Measurements from ENCODE around the gene MXI1.
A peak's percentile ranks its signal among the peaks of the same experiment; 100 is the strongest.

The MXI1 gene

DNA sequence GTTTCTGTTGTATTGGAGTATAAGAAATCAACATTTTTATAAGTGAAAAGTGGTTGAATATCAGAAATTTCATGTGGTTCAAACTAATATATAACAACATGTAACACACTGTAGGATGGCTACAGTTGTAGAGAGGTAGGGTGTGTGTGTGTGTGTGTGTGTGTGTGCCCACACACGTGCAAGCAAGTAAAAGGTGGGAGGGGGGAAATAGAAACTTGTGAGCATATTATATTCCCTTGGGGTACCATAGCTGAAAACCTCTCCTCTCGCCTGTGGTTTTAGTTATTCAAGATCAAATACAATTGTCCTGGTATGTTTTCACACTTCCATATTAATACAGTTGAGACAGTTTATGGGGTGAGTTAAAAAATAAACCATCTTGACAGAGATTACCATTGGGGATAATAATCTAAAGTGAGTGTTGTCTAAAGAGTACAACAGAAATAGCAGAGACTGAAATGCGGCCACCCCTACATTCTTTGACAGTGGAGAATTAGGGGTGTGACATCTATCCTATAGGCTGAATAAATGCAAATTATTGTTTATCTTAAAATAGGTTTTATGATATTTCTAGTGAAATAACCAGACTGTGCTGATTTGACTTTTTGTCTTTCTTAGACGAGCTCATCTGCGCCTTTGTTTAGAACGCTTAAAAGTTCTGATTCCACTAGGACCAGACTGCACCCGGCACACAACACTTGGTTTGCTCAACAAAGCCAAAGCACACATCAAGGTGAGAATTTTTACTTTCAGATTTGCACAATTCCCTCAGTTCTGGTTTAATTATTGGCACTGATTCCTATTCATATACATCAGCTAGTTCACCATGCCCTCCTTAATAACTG, 71.4 kb downstream of the MXI1 start:
- no peak for DNase-seq

DNA sequence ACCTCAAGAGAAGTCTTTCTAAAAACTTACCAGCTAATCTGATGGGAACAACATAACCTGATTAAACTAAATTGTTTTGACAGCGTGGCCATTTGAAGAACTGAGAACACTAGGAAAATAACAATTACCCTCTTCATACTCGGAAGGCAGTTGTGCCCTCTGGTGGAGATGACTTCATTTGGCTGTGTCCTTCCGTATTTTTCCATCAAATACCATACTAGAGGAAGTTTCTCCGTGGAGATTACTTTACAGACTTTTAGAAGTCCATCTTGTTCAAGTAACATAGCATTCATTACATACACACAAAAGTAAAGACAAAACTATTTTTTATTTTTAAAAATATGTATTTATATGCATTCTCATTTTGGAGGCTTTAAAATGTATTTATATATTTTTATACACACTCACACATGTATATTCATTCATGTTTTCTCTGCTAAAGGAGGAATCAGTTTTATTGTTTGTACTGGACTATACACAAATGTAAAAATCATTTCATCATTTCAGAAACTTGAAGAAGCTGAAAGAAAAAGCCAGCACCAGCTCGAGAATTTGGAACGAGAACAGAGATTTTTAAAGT, 72.1 kb downstream of the MXI1 start:
- no peak for DNase-seq

DNA sequence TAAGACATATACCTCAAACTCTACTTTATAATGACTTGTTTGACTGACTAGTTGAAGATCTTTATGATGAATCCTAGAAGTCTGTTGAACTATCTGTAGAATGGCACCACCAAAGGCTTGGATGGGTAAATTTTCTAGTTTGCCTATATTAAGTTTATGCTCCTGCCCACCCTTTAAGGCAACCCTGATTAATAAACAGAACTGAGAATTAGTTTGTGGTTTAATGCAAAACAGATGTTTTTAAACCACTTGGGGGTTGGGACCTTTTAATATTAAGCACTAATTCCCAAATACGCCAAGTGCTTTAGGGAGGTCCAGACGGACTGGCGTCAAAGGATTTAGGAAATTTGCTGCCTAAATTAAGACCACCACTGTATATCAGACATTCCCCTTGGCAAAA, 76.9 kb downstream of the MXI1 start:
- DNase-seq = no peak

DNA sequence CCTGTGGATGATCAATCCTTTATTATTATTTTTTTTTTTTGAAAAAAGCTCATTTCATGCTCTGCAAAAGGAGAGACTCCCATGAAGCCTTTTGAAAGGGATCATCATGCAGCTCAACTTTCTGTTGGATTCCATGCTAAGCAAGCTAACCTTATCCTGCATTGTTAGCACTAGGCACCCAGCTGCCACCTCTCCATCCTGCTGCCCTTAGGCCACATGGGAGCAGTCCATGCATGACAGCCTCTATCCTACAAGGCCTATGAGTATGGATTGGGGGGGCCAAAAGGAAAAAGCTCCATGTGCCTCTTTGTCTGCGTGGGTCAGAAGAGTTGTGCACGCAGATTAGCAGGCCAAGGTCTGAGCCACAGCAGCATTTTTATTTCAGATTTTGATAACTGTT, 78.1 kb downstream of the MXI1 start:
- no peak for DNase-seq

DNA sequence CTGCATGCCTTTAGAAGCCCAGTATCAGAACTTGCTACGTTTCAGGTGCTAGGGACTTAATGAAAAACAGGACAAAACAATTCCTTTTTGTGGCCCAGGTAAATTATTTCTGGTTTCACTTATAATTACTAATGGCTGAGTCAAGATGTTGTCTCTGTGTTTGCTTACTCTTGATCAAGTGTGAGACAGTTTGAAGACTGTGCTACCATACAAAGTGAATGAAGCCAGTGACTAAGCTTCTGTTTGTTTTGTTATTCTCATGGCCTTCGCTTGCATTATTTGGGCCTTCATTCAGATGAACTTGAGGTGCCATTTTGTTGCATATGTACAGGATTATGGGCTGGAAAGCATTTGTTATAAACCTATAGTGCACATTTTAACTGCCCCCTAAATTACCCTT, 79.4 kb downstream of the MXI1 start:
- no peak for DNase-seq

DNA sequence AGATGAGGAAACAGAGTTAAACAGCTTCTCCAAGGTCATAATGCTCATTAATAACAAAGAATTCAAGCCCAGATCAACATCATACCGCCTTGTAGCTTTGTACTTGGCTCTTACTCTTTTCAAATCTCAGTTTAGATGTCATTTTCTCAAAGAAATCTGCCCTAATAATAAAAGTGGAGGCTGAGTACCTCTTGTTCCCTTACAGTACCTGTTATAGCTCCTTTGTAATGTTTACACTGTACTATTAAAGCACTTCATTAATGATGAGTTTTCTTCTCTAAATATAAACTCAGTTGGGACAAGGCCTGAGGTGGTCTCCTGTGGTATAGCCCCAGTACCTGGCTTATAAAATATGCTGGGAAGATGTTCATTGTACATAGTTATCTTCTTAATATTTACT, 89.6 kb downstream of the MXI1 start:
- no peak for DNase-seq

DNA sequence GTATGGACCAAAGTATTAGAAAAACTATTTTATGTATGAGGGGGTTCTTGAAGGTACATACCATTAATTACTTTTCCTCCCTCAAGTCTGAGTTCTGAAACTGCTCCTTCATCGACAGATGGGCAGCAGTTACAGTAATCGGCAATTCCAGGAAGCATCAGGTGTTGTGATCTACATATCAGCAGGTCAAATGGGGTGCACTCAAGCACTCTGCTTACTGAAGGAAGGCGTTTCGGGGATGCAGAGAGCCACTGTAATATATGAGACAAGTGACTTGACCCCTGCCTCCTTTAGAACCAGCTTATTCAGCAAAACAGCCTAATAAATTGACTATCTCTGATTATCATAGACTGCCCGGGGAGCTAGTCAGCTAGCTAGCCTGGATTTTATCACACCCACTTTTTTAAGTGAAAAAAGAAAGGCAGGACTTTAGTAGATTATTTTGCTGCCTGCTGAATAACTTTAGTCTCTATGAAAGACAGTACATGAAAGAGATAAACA, 93.1 kb downstream of the MXI1 start:
- no peak for DNase-seq

DNA sequence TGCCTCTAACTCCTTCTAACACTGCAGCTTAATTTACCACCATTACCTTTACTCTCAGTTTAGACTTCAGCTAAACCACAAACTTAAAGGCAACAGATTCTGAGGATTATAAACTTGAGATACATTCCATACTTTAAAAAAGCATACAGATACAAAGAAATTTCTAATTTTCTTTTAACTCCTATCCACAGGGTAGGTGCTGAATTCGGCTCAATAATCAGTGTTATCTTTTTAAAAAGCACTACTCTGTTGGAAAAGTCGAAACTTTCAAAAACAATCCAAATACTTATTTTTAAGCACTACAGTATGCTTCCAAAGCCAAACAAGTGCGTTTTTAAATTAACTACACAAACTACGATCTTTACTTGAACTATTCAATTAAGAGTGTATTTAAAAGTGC, 96.3 kb downstream of the MXI1 start:
- no peak for DNase-seq

DNA sequence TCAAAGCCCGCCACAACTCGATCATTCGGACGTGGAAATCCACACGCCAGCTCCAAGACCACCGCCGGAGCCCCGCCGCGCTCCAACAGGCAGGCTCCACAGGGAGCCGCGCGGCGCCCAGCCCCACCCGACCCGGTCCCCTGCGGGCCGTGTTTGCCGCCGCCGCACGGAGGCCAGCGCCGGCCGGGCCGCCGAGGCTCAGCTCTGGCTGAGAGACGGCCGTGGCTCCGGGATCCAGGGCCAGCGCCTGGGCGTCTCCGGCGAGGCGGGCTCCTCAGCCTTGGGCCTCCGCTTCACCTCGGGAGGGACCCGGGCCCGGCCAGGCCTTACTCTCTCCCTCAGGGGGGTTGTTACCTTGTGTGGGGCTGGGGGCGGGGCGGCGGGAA, 97.0 kb downstream of the MXI1 start:
- DNase-seq = no peak

DNA sequence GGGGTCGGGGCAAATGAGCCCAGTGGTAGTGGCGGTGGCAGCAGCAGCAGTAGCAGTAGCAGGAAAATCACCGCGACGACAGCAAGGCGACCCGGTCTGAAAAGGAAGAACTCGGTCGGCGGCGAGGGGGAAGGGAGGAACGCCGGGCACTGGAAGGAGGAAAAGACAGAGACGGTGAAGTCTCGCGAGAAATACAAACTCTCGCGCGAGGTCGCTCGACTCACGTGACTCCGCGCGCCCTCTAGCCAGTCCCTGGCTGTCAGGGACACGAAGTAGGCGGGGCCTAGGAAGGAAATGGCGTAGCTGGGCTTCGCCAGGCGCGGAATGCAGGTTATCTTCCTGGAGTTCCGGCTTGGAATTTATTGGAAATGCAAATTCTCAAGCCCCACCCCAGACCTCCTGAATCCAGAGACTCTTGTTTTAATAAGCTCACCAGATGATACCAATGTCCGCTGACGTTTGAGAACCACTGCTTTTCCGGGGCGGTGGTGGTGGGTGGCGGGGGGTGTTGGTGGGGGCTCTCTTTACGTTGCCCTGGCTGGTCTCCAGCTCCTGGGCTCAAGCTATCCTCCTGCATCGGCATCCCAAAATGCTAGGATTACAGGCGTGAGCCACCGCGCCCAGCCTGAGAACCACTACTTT, 97.5 kb downstream of the MXI1 start, which contains the start of gene SMNDC1:
Gene SMNDC1, minus strand, starts transcription at position 141 of the 642 bp plus-strand sequence. CDS start 1,333 bp downstream, outside the sequence.
- peak; percentile 91 for DNase-seq

DNA sequence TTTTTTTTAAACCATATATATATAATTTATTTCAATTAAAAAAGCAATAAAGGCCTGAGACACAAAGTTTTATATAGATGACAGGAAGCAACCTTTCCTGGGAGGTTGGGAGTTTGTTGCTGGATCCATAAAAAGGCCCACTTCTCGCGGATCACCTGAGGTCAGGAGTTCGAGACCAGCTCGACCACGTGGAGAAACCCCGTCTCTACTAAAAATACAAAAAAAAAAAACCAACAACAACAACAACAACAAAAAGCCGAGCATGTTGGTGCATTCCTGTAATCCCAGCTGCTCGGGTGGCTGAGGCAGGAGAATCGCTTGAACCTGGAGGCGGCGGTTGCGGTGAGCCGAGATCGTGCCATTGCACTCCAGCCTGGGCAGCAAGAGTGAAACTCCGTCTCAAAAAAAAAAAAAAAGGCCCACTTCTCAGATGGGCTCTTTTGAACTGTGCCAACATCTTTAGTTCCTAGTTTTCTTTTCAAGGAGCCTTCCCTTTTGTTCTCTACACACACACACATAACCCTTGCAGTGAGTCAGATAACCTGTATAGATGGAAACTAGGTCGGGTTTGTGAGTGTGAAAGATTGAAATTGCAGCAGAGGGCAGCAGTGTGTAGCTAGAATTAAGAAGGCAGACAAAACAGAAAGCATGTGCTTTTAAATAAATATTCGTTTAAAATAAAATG, 98.5 kb downstream of the MXI1 start:
- DNase-seq = peak; percentile 2

DNA sequence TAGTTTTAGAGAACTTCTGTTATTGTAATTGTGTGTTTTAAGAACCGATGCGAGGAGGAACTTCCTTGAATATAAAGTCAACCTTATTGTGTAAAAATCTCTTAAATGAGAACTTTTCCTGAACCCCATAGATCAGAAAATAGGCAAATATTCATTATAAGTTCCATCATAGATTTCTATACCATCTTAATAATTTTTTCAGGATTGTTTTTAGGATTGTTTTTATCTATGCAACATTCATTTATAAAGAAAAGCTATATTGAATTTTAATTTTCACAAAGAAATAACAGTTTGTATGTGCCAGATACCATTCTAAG, 99.0 kb downstream of the MXI1 start:
- no peak for DNase-seq

DNA sequence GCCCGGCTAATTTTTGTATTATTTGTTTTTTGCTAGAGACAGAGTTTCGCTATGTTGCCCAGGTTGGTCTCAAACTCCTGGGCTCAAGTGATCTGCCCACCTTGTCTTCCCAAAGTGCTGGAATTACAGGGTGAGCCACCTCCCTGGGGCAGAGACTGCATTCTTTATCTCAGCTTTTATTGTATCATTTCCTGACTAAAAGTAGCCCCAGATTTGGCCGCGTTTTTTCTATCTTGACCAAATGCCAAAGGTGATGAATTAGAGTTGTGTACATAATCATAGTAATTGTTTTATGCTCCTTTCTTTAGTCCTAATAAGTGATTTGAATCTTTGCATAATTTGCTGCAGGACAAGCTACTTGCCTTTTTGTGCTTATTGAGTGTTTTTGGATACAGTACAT, 100.4 kb downstream of the MXI1 start:
- DNase-seq = no peak

DNA sequence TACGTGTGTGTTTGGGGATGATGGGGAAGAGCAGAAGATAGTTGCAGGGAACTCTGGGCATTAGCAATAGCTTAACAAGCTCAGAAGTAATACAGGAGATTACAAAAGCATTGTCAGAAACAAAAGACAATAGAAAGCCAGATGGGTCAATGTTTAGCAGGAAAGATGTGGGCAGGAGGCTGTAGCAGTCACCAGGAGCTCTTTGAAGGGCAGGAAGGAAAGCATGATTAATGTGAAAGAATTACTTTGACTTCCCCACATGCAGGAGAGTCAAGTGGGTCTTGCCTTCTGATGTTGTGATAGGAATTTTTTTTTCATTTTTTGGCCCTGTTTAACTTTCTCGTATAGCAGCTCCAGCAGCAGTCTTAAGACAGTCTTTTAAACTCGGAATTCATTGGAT, 103.3 kb downstream of the MXI1 start:
- no peak for DNase-seq

DNA sequence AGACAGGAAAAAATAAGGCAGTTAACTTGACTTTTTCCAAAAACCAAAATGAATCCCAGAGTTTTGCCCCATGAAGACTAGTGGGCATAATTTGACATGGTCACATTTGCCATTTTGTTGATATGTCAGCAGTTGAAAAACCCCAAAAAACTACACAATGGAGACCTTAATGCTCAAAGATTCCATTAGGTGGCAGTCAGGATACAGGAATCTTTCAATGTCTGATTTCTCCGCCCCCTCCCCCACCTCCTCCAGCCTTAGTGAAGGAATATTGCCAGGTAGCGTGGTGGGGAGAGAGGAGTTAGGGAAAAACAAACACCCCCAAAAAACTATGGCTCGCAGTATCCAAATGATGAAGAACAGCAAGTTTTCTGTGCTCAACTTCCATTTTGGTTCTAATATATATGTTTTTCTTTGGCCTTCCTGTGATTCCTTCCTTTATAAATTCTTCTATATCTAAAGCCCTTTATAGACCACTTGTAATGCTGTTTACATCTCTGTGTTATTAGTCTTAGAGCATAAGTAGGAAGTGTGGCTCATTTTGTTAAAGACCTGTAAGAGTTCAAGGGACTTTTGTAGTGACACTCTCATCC, 104.0 kb downstream of the MXI1 start:
- peak; percentile 2 for DNase-seq

DNA sequence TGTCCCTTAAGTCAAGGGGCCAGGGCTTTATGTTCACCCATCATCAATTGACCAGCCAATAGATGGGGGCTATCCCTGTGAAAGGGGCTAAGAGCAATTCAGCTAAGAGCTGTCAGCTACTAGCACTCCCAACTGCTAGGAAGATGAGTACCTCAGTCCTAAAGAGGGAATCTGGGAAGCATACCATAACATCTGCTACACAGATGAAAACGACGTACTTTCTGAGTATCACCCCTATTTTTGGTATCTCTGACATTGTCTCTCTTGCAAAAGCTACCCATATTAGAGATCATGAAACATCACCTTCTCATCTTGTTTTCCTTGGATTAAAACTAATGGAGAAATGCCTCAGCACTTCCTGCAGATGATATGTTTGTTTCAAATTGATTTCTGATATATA, 104.8 kb downstream of the MXI1 start:
- DNase-seq = no peak

DNA sequence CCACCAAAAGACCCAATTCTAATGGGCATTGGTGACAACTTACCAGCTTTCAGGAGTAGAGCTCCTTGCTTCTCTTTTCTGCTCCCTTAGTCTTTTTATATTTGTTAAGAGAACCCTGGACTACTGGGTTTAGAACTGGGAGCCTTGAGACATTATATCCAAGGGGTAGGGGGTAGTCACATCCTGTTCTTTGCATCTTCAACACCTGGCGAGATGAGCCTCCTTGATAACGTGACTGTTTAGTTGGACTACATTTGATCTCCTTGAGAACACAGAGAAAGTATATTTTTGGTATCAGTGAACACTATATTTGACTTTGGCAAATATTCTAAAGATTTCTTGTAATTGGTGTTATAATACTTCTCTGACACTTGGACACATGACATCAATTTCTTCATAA, 106.3 kb downstream of the MXI1 start:
- DNase-seq = no peak

DNA sequence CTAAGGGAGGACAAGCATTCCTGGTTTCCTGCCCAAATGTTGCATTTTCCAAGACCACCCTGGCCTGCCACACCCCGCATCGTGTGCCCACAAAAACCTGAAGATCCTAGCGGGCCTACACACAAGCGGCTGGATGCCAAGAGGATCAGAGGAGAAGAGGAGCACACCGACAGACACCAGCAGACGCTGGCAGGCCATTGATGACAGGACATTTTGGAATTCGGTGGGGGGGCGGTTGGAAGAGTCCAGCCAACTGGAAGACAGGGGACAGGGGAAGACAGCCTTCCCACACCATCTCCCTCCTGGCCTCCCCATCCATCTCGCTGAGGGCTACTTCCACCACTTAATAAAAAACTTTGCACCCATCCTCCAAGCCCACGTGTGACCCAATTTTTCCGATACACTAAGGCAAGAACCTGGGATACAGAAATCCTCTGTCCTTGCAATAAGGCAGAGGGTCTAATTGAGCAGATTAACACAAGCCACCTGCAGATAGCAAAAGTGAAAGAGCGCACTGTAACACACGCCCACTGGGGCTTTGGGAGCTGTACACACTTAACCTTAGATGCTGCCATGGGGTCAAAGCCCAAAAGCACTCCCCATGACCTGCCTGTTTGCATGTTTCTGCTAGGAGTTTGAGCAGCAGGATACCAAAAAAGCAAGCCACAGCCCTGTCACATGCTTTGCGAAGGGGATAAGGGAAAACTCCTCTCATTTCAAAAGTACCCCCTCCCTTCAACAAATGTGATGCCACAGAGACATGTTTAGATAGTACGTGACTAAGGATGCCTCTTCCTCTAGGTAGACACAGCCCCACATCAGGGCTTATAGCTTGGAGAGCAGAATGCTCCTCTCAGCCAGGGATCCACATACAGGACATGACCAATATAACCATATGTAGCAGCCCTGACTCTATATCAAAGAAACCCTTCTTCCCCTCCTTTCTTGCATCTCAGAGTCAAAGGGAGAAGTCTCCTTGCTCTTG, 110.8 kb downstream of the MXI1 start:
- DNase-seq = no peak

DNA sequence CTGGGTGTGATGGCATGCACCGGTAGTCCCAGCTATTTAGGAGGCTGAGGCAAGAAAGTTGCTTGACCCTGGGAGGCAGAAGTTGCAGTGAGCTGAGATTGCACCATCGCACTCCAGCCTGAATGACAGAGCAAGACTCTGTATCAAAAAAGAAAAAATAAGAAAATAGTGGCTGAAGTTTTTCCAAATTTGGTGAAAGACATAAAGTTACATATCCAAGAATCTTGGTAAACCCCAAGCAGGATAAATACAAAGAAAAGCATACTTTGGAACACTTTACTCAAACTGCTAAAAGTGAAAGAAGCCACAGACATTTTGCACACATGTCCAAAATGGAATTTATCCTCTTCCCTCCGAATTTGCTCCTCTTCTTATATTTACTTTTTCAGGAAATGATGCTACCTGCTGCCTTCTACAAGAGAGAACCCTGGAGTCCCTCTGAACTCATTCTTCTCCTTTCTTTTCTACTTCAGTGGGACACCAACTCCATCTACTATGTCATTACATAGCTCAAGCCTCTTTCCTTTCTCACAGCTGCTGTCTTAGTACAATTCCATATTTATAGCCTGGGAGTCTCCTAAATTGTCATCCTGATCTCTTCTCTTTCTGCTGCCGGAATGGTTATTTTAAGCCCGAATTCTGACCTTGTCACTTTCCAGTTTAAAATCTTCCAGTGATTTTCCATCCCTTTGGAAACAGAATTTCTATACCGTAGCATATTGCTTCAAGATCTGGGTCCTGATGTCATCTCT, 114.6 kb downstream of the MXI1 start:
- no peak for DNase-seq

DNA sequence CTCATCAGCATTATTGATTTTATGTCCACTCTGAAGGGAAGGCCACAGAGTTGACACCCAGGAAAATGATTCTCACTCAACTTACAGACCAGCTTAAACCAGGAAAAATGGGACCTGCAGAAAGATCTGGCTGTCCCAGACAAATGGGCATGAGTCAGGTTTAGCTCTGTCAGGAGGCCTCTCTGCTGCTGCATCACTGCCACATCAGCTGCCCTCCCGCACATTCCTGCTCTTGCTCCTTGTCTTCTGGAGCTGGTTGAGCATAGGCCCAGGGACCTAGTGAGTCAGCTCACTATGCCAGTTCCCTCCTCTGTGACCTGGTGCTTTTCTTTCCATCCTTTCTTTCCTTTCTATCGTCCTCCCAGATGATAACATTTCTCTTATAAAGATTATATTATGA, 116.1 kb downstream of the MXI1 start:
- DNase-seq = no peak

DNA sequence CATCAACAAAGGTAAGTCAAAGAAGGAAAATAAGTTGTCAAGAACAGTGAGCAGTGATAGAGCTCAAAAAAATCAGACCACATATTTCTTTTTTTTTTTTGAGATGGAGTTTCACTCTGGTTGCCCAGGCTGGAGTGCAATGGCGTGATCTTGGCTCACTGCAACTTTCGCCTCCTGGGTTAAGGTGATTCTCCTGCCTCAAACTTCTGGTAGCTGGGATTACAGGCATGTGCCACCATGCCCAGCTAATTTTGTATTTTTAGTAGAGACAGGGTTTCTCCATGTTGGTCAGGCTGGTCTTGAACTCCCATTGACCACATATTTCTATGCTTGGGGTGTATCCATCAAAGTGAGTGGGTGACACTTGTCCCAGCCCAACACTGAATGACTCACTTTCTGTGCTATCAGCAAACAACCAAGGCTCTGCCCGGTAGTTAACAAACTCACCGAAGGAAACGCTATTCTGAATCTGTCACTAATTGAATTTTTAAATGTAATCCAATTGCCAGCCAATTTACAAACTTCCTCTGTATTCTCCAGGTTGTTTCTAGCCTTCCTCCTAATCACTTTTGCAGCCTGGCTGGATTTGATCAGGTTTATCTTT, 116.9 kb downstream of the MXI1 start:
- no peak for DNase-seq

Data from NCI-H774 (cell line).